ENCODE results near the gene LRIT1.

DNA sequence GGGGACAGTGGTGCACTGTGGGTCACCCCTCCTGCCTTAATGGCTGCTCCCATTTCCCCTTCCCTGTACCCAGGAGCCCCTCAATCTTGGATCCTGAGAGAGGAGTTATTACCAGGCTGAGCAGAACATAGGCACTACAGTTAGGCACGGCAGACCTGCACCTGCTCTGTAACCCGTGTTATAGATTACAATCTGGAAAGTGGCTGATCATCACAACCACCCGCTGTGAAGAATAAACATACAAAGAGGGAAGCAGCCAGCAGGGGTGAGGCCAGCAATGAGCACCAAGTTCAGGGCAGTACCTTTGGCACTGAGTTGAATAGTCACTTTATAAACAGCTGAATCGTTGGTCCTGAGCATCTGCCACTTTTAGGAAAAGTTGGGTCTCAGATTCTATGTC, 45.3 kb downstream of the LRIT1 start:
- TF ChIP-seq, protein P1, sequence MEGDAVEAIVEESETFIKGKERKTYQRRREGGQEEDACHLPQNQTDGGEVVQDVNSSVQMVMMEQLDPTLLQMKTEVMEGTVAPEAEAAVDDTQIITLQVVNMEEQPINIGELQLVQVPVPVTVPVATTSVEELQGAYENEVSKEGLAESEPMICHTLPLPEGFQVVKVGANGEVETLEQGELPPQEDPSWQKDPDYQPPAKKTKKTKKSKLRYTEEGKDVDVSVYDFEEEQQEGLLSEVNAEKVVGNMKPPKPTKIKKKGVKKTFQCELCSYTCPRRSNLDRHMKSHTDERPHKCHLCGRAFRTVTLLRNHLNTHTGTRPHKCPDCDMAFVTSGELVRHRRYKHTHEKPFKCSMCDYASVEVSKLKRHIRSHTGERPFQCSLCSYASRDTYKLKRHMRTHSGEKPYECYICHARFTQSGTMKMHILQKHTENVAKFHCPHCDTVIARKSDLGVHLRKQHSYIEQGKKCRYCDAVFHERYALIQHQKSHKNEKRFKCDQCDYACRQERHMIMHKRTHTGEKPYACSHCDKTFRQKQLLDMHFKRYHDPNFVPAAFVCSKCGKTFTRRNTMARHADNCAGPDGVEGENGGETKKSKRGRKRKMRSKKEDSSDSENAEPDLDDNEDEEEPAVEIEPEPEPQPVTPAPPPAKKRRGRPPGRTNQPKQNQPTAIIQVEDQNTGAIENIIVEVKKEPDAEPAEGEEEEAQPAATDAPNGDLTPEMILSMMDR (conservative IDR thresholded peaks at IDR 0.05), result no peak
- TF ChIP-seq EZH2 (IDR thresholded peaks at IDR 0.05; ENCODE audit: low read depth), result no peak

Measured in PC-9 (cell line).